ENCODE measurements around the gene SYP.

SYP gene

GRCh38 chrX:49161632-49162031 is 38.4 kb downstream of the SYP start:
- TF ChIP-seq ZFX (IDR thresholded peaks at IDR 0.05; ENCODE audit: borderline replicate concordance) (no peak), CTCF (IDR thresholded peaks at IDR 0.05) (no peak)
- H3K27ac ChIP-seq, result no peak overlapping the region

- no peak overlapping the region for H3K27ac ChIP-seq
- TF ChIP-seq ZFX (IDR thresholded peaks at IDR 0.05; ENCODE audit: borderline replicate concordance), result no peak
- no peak for TF ChIP-seq CTCF (IDR thresholded peaks at IDR 0.05)
These were observed 39.1 kb downstream of the SYP start for GRCh38 chrX:49160908-49161307.

- no peak overlapping the region for H3K27ac ChIP-seq
- no peak for TF ChIP-seq CTCF (IDR thresholded peaks at IDR 0.05)
- no peak for TF ChIP-seq ZFX (IDR thresholded peaks at IDR 0.05; ENCODE audit: borderline replicate concordance)
These were observed 42.8 kb downstream of the SYP start for GRCh38 chrX:49157194-49157593.

- peak overlapping the region; percentile 91 for H3K27ac ChIP-seq
- no peak for TF ChIP-seq ZFX (IDR thresholded peaks at IDR 0.05; ENCODE audit: borderline replicate concordance)
- peak; percentile 78 for TF ChIP-seq CTCF (IDR thresholded peaks at IDR 0.05)
These were observed 43.8 kb downstream of the SYP start for GRCh38 chrX:49155900-49156837.

- TF ChIP-seq CTCF (IDR thresholded peaks at IDR 0.05) (no peak), ZFX (IDR thresholded peaks at IDR 0.05; ENCODE audit: borderline replicate concordance) (no peak)
- peak overlapping the region; percentile 91 for H3K27ac ChIP-seq
These were observed 44.6 kb downstream of the SYP start for GRCh38 chrX:49155243-49155899.

GRCh38 chrX:49153467-49153866 is 46.5 kb downstream of the SYP start:
- TF ChIP-seq ZFX (IDR thresholded peaks at IDR 0.05; ENCODE audit: borderline replicate concordance) (no peak), CTCF (IDR thresholded peaks at IDR 0.05) (no peak)
- no peak overlapping the region for H3K27ac ChIP-seq

- H3K27ac ChIP-seq, result peak overlapping the region; percentile 83
These were observed 50.7 kb downstream of the SYP start for GRCh38 chrX:49149291-49149690.

- peak overlapping the region; percentile 83 for H3K27ac ChIP-seq
These were observed 51.4 kb downstream of the SYP start for GRCh38 chrX:49148390-49149100.
